ENCODE data around the gene PLVAP. TPM values are rescaled to one million over a fixed set of nuclear protein-coding genes. Genes with fewer than 3 reads are reported as not detected.

PLVAP gene
- total and polyA plus RNA-seq, 2 donors (not counting 3 experiments of a cell fraction or from before 2014, with no cell fraction given) = 5.7 to 16.9 TPM

- FAIRE-seq = peak; percentile 92
- no peak overlapping the region for H3K9ac ChIP-seq (replicated peaks; ENCODE audit: extremely low read depth, insufficient read depth, low read length)
- H3K9me3 ChIP-seq (replicated peaks; ENCODE audit: control insufficient read depth, insufficient read depth, low read length) = no peaks in the 10 kb centered on the region
- no peaks in the 10 kb centered on the region for H3K36me3 ChIP-seq (ENCODE audit: control insufficient read depth in 2 of 2, extremely low read depth in 1 of 2, insufficient read depth in 2 of 2, low read length in 2 of 2)
- BruUV-seq (replicated peaks) = no TSS peak
- no peaks in the 10 kb centered on the region for H3K79me2 ChIP-seq (ENCODE audit: control insufficient read depth, insufficient read depth, low read length)
- H3K4me1 ChIP-seq (ENCODE audit: control insufficient read depth, extremely low read depth, insufficient read depth, low read length) = peaks cover 25% of the 10 kb centered on the region
- DNase-seq (ENCODE audit: low read depth, low spot score) = peak; percentile 62
- dilution Hi-C loops (cut with MboI; ENCODE audit: extremely low pct_ligation_motif_present, low sequenced_read_pairs) = no loop called here
- ChIA-PET CTCF (interaction anchor here (0.5 to 7.0 kb wide), 3 partner anchors 40 to 53 kb away, joined by 3 to 180 read pairs (median 6); no protein-coding TSS in a partner anchor), POLR2A (no interaction called here)
- H3K4me2 ChIP-seq (ENCODE audit: insufficient read depth, low read length) = no peak overlapping the region
- no peaks in the 10 kb centered on the region for H3K9me1 ChIP-seq (replicated peaks; ENCODE audit: control insufficient read depth, extremely low read depth, insufficient read depth, low read length)
- H4K20me1 ChIP-seq (replicated peaks; ENCODE audit: control insufficient read depth, extremely low read depth, insufficient read depth, low read length) = no peaks in the 10 kb centered on the region
- H3K4me3 ChIP-seq (replicated peaks in 1 of 3; ENCODE audit: insufficient read depth in 1 of 3, low read depth in 1 of 3, low read length in 3 of 3) = no peak overlapping the region
- H3K27me3 ChIP-seq (ENCODE audit: control insufficient read depth in 2 of 2, insufficient read depth in 2 of 2, low read length in 2 of 2) = no peaks in the 10 kb centered on the region
- TF ChIP-seq, protein P1, sequence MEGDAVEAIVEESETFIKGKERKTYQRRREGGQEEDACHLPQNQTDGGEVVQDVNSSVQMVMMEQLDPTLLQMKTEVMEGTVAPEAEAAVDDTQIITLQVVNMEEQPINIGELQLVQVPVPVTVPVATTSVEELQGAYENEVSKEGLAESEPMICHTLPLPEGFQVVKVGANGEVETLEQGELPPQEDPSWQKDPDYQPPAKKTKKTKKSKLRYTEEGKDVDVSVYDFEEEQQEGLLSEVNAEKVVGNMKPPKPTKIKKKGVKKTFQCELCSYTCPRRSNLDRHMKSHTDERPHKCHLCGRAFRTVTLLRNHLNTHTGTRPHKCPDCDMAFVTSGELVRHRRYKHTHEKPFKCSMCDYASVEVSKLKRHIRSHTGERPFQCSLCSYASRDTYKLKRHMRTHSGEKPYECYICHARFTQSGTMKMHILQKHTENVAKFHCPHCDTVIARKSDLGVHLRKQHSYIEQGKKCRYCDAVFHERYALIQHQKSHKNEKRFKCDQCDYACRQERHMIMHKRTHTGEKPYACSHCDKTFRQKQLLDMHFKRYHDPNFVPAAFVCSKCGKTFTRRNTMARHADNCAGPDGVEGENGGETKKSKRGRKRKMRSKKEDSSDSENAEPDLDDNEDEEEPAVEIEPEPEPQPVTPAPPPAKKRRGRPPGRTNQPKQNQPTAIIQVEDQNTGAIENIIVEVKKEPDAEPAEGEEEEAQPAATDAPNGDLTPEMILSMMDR (IDR thresholded peaks at IDR 0.05; ENCODE audit: extremely low read depth in 1 of 2, insufficient read depth in 1 of 2, low read depth in 1 of 2, low read length in 2 of 2) = peak; percentile 86 to 96
- TF ChIP-seq MYC (IDR thresholded peaks at IDR 0.05; ENCODE audit: low read depth, low read length) (no peak), POLR2AphosphoS5 (IDR thresholded peaks at IDR 0.05; ENCODE audit: insufficient read depth, low read depth, low read length) (peak; percentile 20), GATA2 (IDR thresholded peaks at IDR 0.05; ENCODE audit: insufficient read depth, insufficient read length, low read depth, low read length) (no peak), POLR2A (IDR thresholded peaks at IDR 0.05; ENCODE audit: low read depth, low read length) (no peak)
- TF ChIP-seq, protein P2, sequence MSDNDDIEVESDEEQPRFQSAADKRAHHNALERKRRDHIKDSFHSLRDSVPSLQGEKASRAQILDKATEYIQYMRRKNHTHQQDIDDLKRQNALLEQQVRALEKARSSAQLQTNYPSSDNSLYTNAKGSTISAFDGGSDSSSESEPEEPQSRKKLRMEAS (IDR thresholded peaks at IDR 0.05; ENCODE audit: insufficient read depth, insufficient read length) = no peak
- H2AFZ ChIP-seq (ENCODE audit: low read depth, low read length) = no peak overlapping the region
- intact Hi-C loops (cut with micrococcal nuclease) = loop anchor here (1.0 to 2.0 kb wide), 4 partner anchors 40 to 120 kb away; no protein-coding TSS in a partner anchor
- H3K27ac ChIP-seq (ENCODE audit: insufficient read depth, low read depth, low read length) = no peak overlapping the region
These were observed 31.0 kb downstream of the PLVAP start for GRCh38 chr19:17346109-17346671.

Data from endothelial cell of umbilical vein (primary cell).